ENCODE results near the gene TSPAN7.

Gene TSPAN7

DNA sequence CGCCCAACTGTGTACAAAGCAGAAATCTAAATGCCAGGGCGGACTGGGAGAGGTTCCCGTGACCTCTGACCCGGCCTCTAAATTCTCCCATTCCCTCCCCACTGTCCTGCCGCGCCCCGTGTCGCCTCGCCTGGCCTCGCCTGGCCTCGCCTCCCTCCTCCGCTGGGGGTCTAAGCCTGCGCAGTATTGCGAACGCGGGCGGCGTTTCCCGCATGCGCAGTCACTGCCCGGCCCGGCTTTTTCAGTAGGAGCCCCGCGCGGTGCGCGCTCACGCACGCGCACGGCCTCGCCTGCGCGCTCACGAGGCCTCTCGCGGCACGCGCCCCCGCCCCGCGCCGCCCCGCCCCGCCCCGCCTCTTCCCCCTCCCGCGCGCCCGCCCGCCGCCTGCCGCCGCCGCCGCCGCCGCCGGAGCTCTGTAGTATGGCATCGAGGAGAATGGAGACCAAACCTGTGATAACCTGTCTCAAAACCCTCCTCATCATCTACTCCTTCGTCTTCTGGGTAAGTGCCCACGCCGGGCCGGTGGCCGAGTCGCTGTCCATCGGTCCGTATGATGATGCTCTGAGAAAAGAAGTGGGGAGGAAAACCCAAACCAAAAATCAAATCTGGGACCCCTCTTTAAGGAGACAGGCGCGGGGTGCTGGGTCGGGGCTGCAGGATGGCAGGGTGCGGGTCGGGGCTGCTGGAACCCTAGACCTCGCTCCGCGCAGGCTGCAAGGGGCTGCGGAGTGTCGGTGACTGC, at the start of gene TSPAN7:
TSPAN7 (plus strand) TSS at position 417 of the 743 bp plus-strand sequence; CDS start at position 422, 5 bp downstream.
- peak within 1 kb of the TSS; percentile 83 to 90 for H3K4me3 Mint-ChIP-seq
- H3K27ac Mint-ChIP-seq: no peak within 1 kb of the TSS
- H3K27me3 Mint-ChIP-seq: no peaks in the 10 kb centered on the region
- ATAC-seq (replicated peaks) (peak; percentile 93 to 96), DNase-seq (peak; percentile 64)
- no peaks in the 10 kb centered on the region for H3K9me3 Mint-ChIP-seq
- no peaks in the 10 kb centered on the region for H3K36me3 Mint-ChIP-seq
- H3K4me1 Mint-ChIP-seq: peaks cover 2 to 4% of the 10 kb centered on the region in 2 donors

DNA sequence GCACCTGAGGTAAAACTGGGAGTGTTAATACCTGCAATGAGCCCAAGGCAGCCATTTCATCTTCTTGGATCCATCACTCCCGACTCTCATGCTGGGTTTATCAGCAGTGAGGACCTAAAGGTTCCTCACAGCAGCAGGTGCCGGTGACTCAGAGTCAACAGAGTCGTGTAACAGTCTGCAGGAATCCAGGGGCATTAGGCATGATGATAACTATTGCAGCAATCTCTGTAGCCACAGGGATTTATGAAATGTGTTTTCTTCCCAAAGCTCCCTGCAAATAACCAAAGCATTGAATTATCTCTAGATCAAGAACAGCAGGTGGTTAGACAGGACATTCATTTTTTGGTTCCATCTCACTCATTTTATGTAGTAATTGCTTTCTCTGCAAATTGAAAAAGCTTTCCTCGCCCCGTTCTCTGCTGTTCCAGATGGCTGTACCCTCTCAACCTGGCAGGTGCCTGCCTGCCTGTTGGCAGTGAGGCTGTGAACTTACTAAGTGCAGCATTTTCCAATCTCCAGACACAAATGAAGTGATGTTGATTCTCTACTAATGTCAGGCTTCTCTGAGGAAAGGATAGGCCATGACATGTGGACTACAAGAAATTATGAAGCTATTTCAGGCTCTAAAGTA, 48.1 kb upstream of the TSPAN7 start:
- Mint-ChIP-seq H3K4me1 (no peaks in the 10 kb centered on the region), H3K27ac (no peak overlapping the region), H3K4me3 (no peak overlapping the region), H3K9me3 (no peaks in the 10 kb centered on the region), H3K36me3 (no peaks in the 10 kb centered on the region), H3K27me3 (peaks cover 0 to 4% of the 10 kb centered on the region in 2 donors)
- DNase-seq (no peak), ATAC-seq (replicated peaks) (no peak)

GRCh38 chrX:38514016-38514854, 47.1 kb upstream of the TSPAN7 start:
- Mint-ChIP-seq H3K4me3 (no peak overlapping the region), H3K9me3 (no peaks in the 10 kb centered on the region), H3K27me3 (peaks cover 0 to 4% of the 10 kb centered on the region in 2 donors), H3K27ac (no peak overlapping the region), H3K36me3 (no peaks in the 10 kb centered on the region), H3K4me1 (no peaks in the 10 kb centered on the region)
- DNase-seq (no peak), ATAC-seq (replicated peaks) (no peak)

- H3K27ac Mint-ChIP-seq: no peak overlapping the region
- no peak for DNase-seq
- no peaks in the 10 kb centered on the region for H3K4me1 Mint-ChIP-seq
- H3K9me3 Mint-ChIP-seq: no peaks in the 10 kb centered on the region
- no peaks in the 10 kb centered on the region for H3K36me3 Mint-ChIP-seq
- H3K4me3 Mint-ChIP-seq: no peak overlapping the region
- no peak for ATAC-seq (replicated peaks)
- peaks cover 0 to 4% of the 10 kb centered on the region in 2 donors for H3K27me3 Mint-ChIP-seq
Measured at GRCh38 chrX:38515291-38515690, 46.1 kb upstream of the TSPAN7 start.

GRCh38 chrX:38516196-38516774, 45.1 kb upstream of the TSPAN7 start:
- no peak overlapping the region for H3K4me3 Mint-ChIP-seq

GRCh38 chrX:38519651-38520050, 41.7 kb upstream of the TSPAN7 start:
- DNase-seq: no peak
- Mint-ChIP-seq H3K4me1 (no peaks in the 10 kb centered on the region), H3K9me3 (no peaks in the 10 kb centered on the region), H3K4me3 (no peak overlapping the region), H3K27ac (no peak overlapping the region), H3K27me3 (peaks cover 0 to 4% of the 10 kb centered on the region in 2 donors), H3K36me3 (no peaks in the 10 kb centered on the region)
- ATAC-seq (replicated peaks): no peak

More at GRCh38 chrX:38516196-38516774, 45.1 kb upstream of the TSPAN7 start:
- Mint-ChIP-seq H3K36me3 (no peaks in the 10 kb centered on the region), H3K27me3 (peaks cover 0 to 4% of the 10 kb centered on the region in 2 donors), H3K9me3 (no peaks in the 10 kb centered on the region), H3K4me1 (no peaks in the 10 kb centered on the region), H3K27ac (no peak overlapping the region)
- ATAC-seq (replicated peaks): no peak
- DNase-seq: no peak

DNA sequence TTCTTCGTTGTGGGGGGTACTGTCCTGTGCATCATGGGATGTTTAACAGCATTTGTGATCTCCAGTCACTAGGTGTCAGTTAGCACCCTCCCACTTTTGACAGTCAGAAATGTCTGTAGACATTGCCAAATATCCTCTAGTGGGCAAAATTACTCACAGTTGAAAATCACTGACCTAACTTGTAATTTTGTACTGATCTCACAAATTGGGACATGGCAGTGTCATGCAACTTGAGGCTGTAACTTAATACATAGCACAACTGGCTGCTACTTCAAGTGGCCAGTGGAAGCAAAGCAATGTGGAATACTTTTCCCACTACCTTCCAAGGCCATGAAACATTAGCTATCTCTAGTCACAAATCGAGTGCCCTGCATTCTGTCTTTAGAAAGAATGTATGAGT, 23.2 kb upstream of the TSPAN7 start:
- peaks cover 0 to 2% of the 10 kb centered on the region in 2 donors for H3K9me3 Mint-ChIP-seq
- H3K4me3 Mint-ChIP-seq: no peak overlapping the region
- H3K27ac Mint-ChIP-seq: no peak overlapping the region
- H3K4me1 Mint-ChIP-seq: no peaks in the 10 kb centered on the region
- ATAC-seq (replicated peaks) (no peak), DNase-seq (no peak)
- H3K27me3 Mint-ChIP-seq: peaks cover 0 to 11% of the 10 kb centered on the region in 2 donors
- no peaks in the 10 kb centered on the region for H3K36me3 Mint-ChIP-seq

DNA sequence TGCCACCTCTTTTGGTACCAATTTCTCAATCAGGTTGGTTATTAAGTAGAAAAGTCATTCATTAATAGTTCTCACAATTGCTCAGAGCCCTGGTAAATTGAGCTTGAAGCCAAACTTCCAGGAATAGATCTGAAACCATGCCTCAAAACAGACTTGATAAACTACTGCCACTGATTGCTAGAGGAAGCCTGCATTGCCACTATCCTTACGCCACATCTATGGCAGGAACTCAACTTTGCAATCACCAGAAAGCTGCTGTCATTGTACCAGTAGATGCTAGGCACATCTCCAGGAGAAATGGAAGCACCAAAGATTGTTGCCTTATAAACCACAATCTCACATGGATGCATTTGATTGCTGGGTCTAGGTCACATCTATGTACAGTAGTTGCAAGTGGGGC, 21.6 kb upstream of the TSPAN7 start:
- Mint-ChIP-seq H3K9me3 (peaks cover 0 to 2% of the 10 kb centered on the region in 2 donors), H3K4me1 (no peaks in the 10 kb centered on the region), H3K4me3 (no peak overlapping the region), H3K27me3 (no peaks in the 10 kb centered on the region), H3K27ac (no peak overlapping the region), H3K36me3 (no peaks in the 10 kb centered on the region)
- ATAC-seq (replicated peaks): no peak
- no peak for DNase-seq

DNA sequence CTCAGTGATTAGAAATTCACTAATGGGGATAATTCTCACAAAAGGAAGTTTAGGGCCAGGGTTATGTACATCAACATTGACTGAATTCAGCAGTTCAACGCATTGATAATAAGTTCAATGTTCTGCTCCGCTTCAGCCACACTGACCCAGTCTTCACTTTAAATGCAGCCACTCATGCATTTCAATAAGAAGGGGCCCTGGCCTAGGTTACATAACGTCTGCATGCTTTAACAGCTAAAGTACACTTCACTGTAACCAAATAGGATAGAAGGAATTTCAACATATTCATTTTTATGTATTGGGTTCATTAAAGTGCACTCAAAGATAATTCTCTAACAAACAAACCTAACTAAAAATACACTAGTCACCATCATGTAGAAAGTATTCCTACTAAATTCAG, 12.8 kb upstream of the TSPAN7 start:
- Mint-ChIP-seq H3K27me3 (peaks cover 4 to 6% of the 10 kb centered on the region in 2 donors), H3K9me3 (peaks cover 0 to 4% of the 10 kb centered on the region in 2 donors), H3K4me1 (no peaks in the 10 kb centered on the region), H3K27ac (no peak overlapping the region), H3K4me3 (no peak overlapping the region), H3K36me3 (no peaks in the 10 kb centered on the region)
- ATAC-seq (replicated peaks) (no peak), DNase-seq (no peak)

DNA sequence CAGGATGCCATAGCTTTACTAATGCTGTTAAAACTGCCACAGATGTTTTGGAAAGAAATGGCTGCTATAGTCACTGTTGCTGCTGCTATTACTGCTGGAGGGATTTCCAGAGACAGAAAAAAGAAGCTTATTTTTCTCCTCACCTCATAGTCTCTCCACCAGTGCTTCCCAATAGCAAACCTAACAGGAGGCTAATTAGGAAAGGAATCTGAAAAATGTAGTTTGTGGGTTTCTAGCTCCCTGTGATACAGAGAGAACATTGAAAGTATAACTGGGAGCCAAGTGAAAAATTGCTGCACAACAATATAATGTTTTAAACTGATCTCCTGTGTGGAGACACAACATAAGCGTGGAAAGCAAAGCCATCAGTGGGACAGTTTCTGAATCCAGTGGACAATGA, 8.6 kb upstream of the TSPAN7 start:
- Mint-ChIP-seq H3K4me1 (no peaks in the 10 kb centered on the region), H3K36me3 (no peaks in the 10 kb centered on the region), H3K27me3 (peaks cover 6 to 7% of the 10 kb centered on the region in 2 donors), H3K4me3 (no peak overlapping the region), H3K9me3 (peaks cover 0 to 4% of the 10 kb centered on the region in 2 donors), H3K27ac (no peak overlapping the region)
- ATAC-seq (replicated peaks): no peak
- no peak for DNase-seq

DNA sequence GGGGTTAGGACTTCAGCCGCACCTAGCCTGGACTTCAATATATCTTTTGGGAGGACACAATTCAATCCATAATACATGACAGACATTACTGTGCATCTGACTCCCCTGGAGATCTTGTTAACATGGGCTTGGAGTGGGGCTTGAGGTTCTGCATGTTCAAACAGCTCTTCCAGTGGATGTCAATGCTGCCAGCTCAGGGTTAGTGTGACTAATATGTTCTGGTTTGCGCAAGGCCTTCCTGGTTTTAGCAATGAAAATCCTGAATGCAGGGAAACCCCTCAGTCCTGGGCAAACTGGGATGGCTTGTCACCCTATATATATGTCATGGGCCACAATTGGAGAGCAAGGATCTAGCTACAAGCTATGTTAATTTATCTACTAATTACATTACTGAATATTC, 2.7 kb upstream of the TSPAN7 start:
- Mint-ChIP-seq H3K27ac (no peak overlapping the region), H3K4me1 (peaks cover 2 to 4% of the 10 kb centered on the region in 2 donors), H3K4me3 (no peak overlapping the region), H3K36me3 (no peaks in the 10 kb centered on the region), H3K27me3 (peaks cover 0 to 3% of the 10 kb centered on the region in 2 donors), H3K9me3 (no peaks in the 10 kb centered on the region)
- no peak for DNase-seq
- ATAC-seq (replicated peaks): no peak

- Mint-ChIP-seq H3K4me3 (peak overlapping the region; percentile 63 to 90), H3K9me3 (no peaks in the 10 kb centered on the region), H3K27ac (no peak overlapping the region), H3K36me3 (no peaks in the 10 kb centered on the region), H3K27me3 (no peaks in the 10 kb centered on the region), H3K4me1 (peaks cover 2 to 4% of the 10 kb centered on the region in 2 donors)
- DNase-seq (no peak), ATAC-seq (replicated peaks) (no peak)
Measured at GRCh38 chrX:38560776-38561125, 591 bp upstream of the TSPAN7 start.

- Mint-ChIP-seq H3K27ac (no peak overlapping the region), H3K36me3 (no peaks in the 10 kb centered on the region), H3K4me3 (peak overlapping the region; percentile 83 to 90), H3K27me3 (no peaks in the 10 kb centered on the region), H3K4me1 (peaks cover 2 to 4% of the 10 kb centered on the region in 2 donors), H3K9me3 (no peaks in the 10 kb centered on the region)
- ATAC-seq (replicated peaks) (no peak), DNase-seq (no peak)
Measured at GRCh38 chrX:38561951-38562719, 793 bp downstream of the TSPAN7 start.

GRCh38 chrX:38563030-38563429, 1.7 kb downstream of the TSPAN7 start:
- Mint-ChIP-seq H3K36me3 (no peaks in the 10 kb centered on the region), H3K27ac (no peak overlapping the region), H3K9me3 (no peaks in the 10 kb centered on the region), H3K4me3 (no peak overlapping the region), H3K4me1 (peaks cover 2 to 4% of the 10 kb centered on the region in 2 donors), H3K27me3 (no peaks in the 10 kb centered on the region)
- no peak for DNase-seq
- ATAC-seq (replicated peaks): no peak
